GM12874 (cell line): Measurements from ENCODE around the gene MAP3K20.

ENCODE experiments used
- TF ChIP-seq, protein P1 (sequence below): IDR thresholded peaks from 2 replicates; pipeline ENCODE4 v1.5.1; 2011; ENCODE audit warnings: low read depth, mild to moderate bottlenecking, control low read depth, low read length, moderate library complexity; ENCODE audit not compliant: insufficient read depth

The MAP3K20 gene

DNA sequence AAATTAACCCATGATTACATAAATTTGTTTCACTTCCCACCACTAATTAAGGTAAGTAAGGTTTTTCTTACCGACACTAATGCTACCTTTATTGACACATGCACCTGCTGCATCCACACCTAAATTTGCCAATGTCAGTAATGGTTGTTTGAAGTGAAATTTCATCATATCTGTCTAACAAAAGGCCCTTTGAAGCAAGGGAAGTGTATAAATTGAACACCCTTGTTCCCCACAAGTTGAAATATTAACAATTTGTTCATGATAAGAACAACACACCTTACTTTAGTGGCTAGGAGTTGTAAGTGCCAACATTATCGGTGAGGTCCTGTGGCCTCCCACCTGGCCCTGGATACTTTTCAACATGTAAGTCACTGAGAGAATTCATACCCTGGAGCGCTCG, 162.7 kb downstream of the MAP3K20 start:
- TF ChIP-seq, protein P1, sequence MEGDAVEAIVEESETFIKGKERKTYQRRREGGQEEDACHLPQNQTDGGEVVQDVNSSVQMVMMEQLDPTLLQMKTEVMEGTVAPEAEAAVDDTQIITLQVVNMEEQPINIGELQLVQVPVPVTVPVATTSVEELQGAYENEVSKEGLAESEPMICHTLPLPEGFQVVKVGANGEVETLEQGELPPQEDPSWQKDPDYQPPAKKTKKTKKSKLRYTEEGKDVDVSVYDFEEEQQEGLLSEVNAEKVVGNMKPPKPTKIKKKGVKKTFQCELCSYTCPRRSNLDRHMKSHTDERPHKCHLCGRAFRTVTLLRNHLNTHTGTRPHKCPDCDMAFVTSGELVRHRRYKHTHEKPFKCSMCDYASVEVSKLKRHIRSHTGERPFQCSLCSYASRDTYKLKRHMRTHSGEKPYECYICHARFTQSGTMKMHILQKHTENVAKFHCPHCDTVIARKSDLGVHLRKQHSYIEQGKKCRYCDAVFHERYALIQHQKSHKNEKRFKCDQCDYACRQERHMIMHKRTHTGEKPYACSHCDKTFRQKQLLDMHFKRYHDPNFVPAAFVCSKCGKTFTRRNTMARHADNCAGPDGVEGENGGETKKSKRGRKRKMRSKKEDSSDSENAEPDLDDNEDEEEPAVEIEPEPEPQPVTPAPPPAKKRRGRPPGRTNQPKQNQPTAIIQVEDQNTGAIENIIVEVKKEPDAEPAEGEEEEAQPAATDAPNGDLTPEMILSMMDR = no peak

DNA sequence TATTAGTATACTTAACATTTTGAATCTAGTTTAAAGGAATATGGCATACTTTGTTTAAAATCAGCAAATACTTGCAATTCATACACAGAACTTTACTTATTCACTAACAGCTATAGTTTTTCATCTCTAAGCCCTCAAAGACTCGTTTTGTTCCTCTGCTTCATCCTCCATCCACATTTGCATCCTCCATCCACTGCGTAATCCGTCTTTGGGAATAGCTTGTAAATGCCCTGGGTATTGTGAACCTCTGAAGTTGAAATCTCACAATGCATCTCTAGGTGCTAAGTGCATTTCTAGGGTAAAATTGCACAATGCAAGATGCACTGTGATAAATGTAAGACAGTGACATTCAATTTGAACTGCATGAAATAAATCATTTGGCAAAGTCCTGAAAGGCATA, 163.2 kb downstream of the MAP3K20 start:
- TF ChIP-seq, protein P1 = no peak

DNA sequence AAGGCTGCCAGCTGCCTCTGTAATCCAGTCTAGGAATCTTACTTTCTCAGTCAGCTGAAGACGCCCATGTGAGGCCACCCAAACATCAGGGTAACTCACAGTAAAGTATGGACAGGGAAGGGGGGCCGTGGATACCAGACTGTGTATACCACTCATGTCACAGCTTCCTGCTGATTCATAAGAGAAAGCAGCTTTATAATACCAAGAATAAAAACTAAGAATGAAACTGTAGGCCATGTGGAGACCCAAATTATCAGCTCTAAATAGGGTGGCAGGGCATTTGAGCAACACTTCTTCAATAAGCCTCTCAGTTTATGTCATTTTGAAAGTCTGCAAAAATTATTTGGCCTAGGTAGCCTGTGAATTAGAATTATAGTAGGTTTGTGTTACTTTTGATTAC, 164.0 kb downstream of the MAP3K20 start:
- TF ChIP-seq, protein P1 = no peak

DNA sequence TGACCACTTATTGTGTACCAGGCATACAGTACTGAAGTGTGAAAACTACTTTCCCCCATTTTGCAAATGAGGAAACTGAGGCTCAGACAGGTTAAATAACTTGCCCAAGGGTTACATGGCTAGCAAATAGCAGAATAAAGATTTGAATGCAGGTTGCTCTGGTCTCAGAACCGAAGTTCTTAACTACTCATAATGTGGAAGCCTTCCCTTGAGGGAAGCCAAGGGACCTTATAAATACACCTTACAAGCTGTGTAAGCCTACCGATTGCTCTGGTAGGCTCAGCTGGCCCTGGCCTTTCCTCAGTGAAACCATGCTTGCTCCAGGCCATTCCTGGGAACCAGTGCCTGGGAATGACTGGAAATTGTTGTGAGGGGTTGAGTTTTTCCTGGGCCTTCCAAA, 164.4 kb downstream of the MAP3K20 start:
- TF ChIP-seq, protein P1 = no peak

DNA sequence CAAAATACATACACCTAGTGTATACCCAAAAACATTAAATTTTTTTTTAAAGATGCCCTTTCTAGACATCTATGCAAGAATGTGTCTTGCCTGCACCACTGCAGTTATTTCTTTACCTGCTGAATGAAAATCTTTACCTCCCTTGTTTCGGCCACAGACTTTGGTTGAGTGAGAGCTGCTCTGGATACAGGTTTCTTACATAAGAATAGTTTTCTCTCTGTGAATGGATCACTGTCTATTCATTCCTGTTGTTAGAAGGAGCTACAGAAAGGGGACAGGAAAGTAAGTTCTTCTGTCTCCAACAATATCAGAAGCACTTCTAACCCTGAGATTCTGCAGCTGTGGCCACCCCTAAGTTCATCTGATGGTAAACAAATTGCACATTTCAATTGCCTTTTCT, 166.0 kb downstream of the MAP3K20 start:
- TF ChIP-seq, protein P1 = no peak

DNA sequence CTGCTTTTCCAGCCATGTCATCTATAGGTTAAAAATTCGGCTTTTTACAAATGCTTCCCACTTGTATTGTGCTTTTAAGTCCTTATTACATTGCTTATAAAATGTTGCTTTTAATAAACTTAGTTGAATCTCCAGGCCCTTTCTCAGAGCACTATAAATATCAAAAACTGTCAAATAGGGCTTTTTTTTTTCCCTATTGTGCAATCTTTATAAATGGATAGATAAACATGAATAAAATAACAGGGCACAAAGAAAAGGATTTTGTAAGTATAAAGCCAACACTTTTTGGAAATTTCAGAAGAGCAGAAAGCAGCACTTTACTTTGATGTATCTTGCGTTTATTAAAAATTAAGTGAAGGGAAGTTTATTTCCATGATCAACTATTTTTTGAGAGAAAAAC, 171.5 kb downstream of the MAP3K20 start:
- TF ChIP-seq, protein P1 = no peak

DNA sequence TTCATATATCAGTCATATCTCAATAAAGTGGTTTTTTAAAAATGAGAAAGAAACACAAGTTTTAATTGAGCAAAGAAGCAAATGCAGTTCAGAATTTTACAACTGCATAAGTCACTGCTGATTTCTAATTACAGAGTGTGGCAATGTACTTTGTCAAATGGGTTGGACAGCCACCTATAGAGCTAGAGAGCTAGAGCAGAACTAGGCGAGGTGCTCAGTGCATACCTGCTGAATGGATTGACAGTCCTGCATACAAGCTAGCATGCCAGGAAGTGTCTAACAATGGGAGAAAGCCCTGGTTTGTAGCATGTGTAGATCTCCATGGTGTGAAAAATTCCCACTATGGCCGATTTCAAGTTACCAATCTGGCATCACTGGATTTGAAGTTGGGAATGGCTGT, 172.7 kb downstream of the MAP3K20 start:
- TF ChIP-seq, protein P1 = no peak
